Subcutaneous adipose tissue (tissue), 4 donors: ENCODE data around the gene FDPS. TPM values are rescaled to one million over a fixed set of nuclear protein-coding genes. Genes with fewer than 3 reads are reported as not detected.

Experiments
- CTCF ChIP-seq: fragments of 450-650 bp; IDR thresholded peaks from one replicate; pipeline ENCODE4 v1.5.1; 2016; ENCODE audit warnings: low read depth, mild to moderate bottlenecking, control low read depth, antibody characterized with exemption, moderate library complexity
- total RNA-seq, 4 donors: library from RNA; depleted of rRNA; stranded (reverse); fragments of >200 nt; gene quantifications; one replicate each; pipeline ENCODE4 v1.1.0, GENCODE V29; 2016

Gene FDPS
- total RNA-seq, 4 donors from 2014 or later, result 54.0 to 105 (median 81.6) TPM

- TF ChIP-seq CTCF, result no peak
These were observed 4.6 kb downstream of the FDPS start for GRCh38 chr1:155313261-155313660.

- no peak for TF ChIP-seq CTCF
These were observed 8.3 kb downstream of the FDPS start for GRCh38 chr1:155316922-155317321.

- TF ChIP-seq CTCF, result no peak
These were observed 9.4 kb downstream of the FDPS start for GRCh38 chr1:155318082-155318481.

GRCh38 chr1:155319536-155319935, 10.9 kb downstream of the FDPS start:
- TF ChIP-seq CTCF, result no peak

GRCh38 chr1:155320252-155320651, 11.6 kb downstream of the FDPS start:
- no peak for TF ChIP-seq CTCF

- no peak for TF ChIP-seq CTCF
These were observed 12.3 kb downstream of the FDPS start, which contains the start of gene RUSC1 for GRCh38 chr1:155320661-155321617. Gene RUSC1 (plus strand): TSS chr1:155320894. CDS start chr1:155321774, 880 bp downstream.

- TF ChIP-seq CTCF, result no peak
These were observed 13.2 kb downstream of the FDPS start for GRCh38 chr1:155321639-155322503.
